CD4-positive, alpha-beta T cell treated with Interleukin-6 for 4 hours (primary cell): Measurements from ENCODE around the gene TXN.
"Not testable (repeated sequence)": the region's sequence is repeated elsewhere in the genome, so short reads cannot be mapped to it uniquely, and the experiment has no call there.

Experiments
- DNase-seq: peaks from one replicate; pipeline ENCODE4 v3.0.0-alpha.2; 2020; ENCODE audit warnings: mixed read lengths

Gene TXN

DNA sequence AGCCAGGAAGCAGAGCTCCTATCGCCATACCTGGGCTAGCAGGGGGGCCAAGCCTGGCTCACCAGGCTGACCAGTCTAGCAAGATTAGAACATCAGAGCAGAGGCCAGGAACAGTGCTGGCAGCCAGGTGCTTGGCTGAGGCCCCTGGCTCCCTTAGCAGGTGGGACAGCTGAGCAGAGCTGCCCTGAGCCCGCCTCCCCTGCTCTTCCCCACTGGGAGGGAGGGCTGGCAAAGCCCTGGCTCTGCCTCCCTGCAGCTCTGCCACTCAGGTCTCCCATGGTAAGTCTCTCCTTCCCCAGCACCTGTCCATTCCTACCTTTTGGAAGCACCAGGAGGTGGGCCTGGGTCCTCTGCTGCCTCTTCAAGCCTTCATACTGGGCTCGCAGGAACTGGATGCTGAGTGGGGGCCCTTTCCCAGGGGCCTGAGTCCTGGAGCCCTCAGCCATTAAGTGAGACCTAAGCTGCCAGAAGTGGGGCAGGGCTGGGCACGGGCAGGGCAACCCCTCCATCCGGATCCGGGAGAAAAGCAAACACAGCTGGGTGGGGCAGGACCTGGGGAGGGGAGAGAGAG is 49.2 kb downstream of the TXN start:
- DNase-seq, result no peak

GRCh38 chr9:110206389-110206788 is 49.9 kb downstream of the TXN start:
- no peak for DNase-seq

- DNase-seq, result not testable (repeated sequence)
Observed at GRCh38 chr9:110205612-110206011, 50.7 kb downstream of the TXN start.

- no peak for DNase-seq
Observed at GRCh38 chr9:110202232-110202631, 54.1 kb downstream of the TXN start.

DNA sequence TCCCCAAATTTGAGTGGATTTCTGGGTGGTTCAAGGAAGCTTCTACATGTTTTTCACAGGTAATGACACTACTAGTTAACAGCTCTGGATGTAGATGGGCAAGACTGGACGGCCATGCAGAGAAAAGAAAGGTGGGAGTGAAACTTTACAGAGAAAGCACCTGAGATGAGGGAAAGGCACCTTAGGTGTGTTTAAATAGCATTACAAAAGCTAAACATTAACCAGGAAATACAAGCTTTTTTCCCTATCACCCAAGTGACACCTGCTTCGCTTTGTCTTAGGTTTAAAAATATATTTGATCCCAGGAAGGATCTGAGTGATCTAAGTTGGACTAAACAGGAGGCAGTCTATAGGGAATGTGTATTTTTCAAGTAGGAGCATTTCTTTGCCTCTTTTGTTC is 56.7 kb downstream of the TXN start:
- DNase-seq, result no peak

GRCh38 chr9:110198357-110198756 is 58.0 kb downstream of the TXN start:
- no peak for DNase-seq

- no peak for DNase-seq
Observed at GRCh38 chr9:110197330-110198187, 58.7 kb downstream of the TXN start.

DNA sequence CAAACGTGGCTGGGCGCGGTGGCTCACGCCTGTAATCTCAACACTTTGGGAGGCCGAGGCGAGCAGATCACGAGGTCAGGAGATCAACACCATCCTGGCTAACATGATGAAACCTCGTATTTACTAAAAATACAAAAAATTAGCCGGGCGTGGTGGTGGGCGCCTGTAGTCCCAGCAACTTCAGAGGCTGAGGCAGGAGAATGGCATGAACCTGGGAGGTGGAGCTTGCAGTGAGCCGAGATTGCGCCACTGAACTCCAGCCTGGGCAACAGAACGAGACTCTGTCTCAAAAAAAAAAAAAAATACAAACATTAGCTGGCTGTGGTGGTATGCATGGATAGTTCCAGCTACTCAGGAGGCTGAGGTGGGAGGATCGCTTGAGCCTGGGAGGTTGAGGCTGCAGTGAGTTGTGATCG is 60.2 kb downstream of the TXN start:
- not testable (repeated sequence) for DNase-seq
